ENCODE data around the gene FHIT. TPM values are rescaled to one million over a fixed set of nuclear protein-coding genes. Genes with fewer than 3 reads are reported as not detected.

FHIT gene
- total and polyA plus RNA-seq, 10 of the 15 experiments (the other 5 are each of a cell fraction or from before 2014, with no cell fraction given), result 4.2 to 14.9 (median 9.4) TPM

GRCh38 chr3:60475096-60475495, 776.2 kb downstream of the FHIT start:
- FAIRE-seq (no peak), ATAC-seq (no peak), DNase-seq (ENCODE audit: low read depth, low spot score) (no peak)
- Histone ChIP-seq H3K4me3 (no peak overlapping the region), H3K9ac (ENCODE audit: control insufficient read depth, insufficient read depth, low read length) (no peak overlapping the region), H3K27me3 (replicated peaks in 1 of 2; ENCODE audit: control insufficient read depth in 2 of 2, insufficient read depth in 2 of 2, low read length in 1 of 2) (no peaks in the 10 kb centered on the region), H2AFZ (ENCODE audit: control insufficient read depth, low read depth, low read length) (no peak overlapping the region), H3K4me1 (ENCODE audit: control insufficient read depth, insufficient read depth, low read length) (no peaks in the 10 kb centered on the region), H3K4me2 (ENCODE audit: control insufficient read depth, insufficient read depth) (no peak overlapping the region), H3K9me3 (replicated peaks; ENCODE audit: control insufficient read depth, insufficient read depth, low read length) (no peaks in the 10 kb centered on the region; the same call in 2 of the 3 replicates), H4K20me1 (ENCODE audit: control insufficient read depth, insufficient read depth) (no peaks in the 10 kb centered on the region), H3K36me3 (ENCODE audit: control insufficient read depth in 2 of 2, insufficient read depth in 2 of 2, low read length in 1 of 2) (no peaks in the 10 kb centered on the region), H3K79me2 (ENCODE audit: control insufficient read depth, insufficient read depth, low read length) (no peaks in the 10 kb centered on the region), H3K27ac (ENCODE audit: control insufficient read depth, insufficient read depth) (no peak overlapping the region)
- 25% methylated on average over 2 of the region's 2 CpGs for WGBS (ENCODE audit: insufficient coverage, insufficient replicate concordance, low lambda C conversion rate, missing lambda C conversion rate)
- RAD21 ChIA-PET (ENCODE audit: unreplicated experiment), result no interaction called here
- POLR2A ChIA-PET, result no interaction called here
- intact Hi-C loops (cut with micrococcal nuclease; ENCODE audit: unreplicated experiment), result no loop called here
- CTCF ChIA-PET, result interaction anchor here (1.0 kb wide), 1 partner anchor 10 kb away, joined by 3 read pairs; no protein-coding TSS in a partner anchor
- SMC1A ChIA-PET (ENCODE audit: uncharacterized antibody, unreplicated experiment), result interaction anchor here (0.6 to 1.8 kb wide), 3 partner anchors 12 to 1206 kb away, joined by 3 to 6 read pairs (median 3); no protein-coding TSS in a partner anchor
- TF ChIP-seq ZNF217 (IDR thresholded peaks at IDR 0.05) (no peak), BHLHE40 (IDR thresholded peaks at IDR 0.05; ENCODE audit: borderline replicate concordance in 1 of 2, low read depth in 2 of 2, low read length in 1 of 2) (no peak), SMAD5 (IDR thresholded peaks at IDR 0.05; ENCODE audit: low read depth) (no peak)
- in situ Hi-C loops (cut with MboI), result no loop called here
- BruUV-seq (replicated peaks), result no TSS peak

DNA sequence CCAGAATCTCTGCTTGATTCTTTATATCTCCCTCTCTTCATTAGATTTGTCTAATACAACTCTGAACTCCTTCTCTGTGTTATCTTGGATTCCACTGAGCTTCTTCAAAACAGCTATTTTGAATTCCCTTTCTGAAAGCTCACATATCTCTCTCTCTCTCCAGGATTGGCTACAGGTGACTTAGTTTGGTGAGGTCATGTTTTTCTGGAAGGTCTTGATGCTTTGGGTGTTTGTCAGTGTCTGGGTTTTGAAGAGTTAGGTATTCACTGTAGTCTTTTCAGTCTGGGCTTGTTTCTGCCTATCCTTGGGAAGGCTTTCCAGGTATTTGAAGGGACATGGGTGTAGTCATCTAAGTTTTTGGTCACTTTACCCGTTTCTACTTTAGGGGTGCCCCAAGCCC, 781.8 kb downstream of the FHIT start:
- RAD21 ChIA-PET (ENCODE audit: unreplicated experiment), result no interaction called here
- Histone ChIP-seq H3K36me3 (ENCODE audit: control insufficient read depth in 2 of 2, insufficient read depth in 2 of 2, low read length in 1 of 2) (no peaks in the 10 kb centered on the region), H2AFZ (ENCODE audit: control insufficient read depth, low read depth, low read length) (no peak overlapping the region), H3K27ac (ENCODE audit: control insufficient read depth, insufficient read depth) (no peak overlapping the region), H3K27me3 (replicated peaks in 1 of 2; ENCODE audit: control insufficient read depth in 2 of 2, insufficient read depth in 2 of 2, low read length in 1 of 2) (no peaks in the 10 kb centered on the region), H3K79me2 (ENCODE audit: control insufficient read depth, insufficient read depth, low read length) (no peaks in the 10 kb centered on the region), H3K4me2 (ENCODE audit: control insufficient read depth, insufficient read depth) (no peak overlapping the region), H3K9me3 (replicated peaks; ENCODE audit: control insufficient read depth, insufficient read depth, low read length) (no peaks in the 10 kb centered on the region; the same call in 2 of the 3 replicates), H3K4me3 (no peak overlapping the region), H3K9ac (ENCODE audit: control insufficient read depth, insufficient read depth, low read length) (no peak overlapping the region), H3K4me1 (ENCODE audit: control insufficient read depth, insufficient read depth, low read length) (no peaks in the 10 kb centered on the region), H4K20me1 (ENCODE audit: control insufficient read depth, insufficient read depth) (no peaks in the 10 kb centered on the region)
- FAIRE-seq, result no peak
- no peak for ATAC-seq
- POLR2A ChIA-PET, result no interaction called here
- SMC1A ChIA-PET (ENCODE audit: uncharacterized antibody, unreplicated experiment), result interaction anchor here (1.4 kb wide), 1 partner anchor 10 kb away, joined by 4 read pairs; no protein-coding TSS in a partner anchor
- CTCF ChIA-PET, result no interaction called here
- in situ Hi-C loops (cut with MboI) (no loop called here), intact Hi-C loops (cut with micrococcal nuclease; ENCODE audit: unreplicated experiment) (no loop called here)
- TF ChIP-seq, protein P1, sequence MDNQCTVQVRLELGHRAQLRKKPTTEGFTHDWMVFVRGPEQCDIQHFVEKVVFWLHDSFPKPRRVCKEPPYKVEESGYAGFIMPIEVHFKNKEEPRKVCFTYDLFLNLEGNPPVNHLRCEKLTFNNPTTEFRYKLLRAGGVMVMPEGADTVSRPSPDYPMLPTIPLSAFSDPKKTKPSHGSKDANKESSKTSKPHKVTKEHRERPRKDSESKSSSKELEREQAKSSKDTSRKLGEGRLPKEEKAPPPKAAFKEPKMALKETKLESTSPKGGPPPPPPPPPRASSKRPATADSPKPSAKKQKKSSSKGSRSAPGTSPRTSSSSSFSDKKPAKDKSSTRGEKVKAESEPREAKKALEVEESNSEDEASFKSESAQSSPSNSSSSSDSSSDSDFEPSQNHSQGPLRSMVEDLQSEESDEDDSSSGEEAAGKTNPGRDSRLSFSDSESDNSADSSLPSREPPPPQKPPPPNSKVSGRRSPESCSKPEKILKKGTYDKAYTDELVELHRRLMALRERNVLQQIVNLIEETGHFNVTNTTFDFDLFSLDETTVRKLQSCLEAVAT (IDR thresholded peaks at IDR 0.05), result no peak
- DNase-seq (ENCODE audit: low read depth, low spot score), result no peak
- no TSS peak for BruUV-seq (replicated peaks)
- WGBS (ENCODE audit: insufficient coverage, insufficient replicate concordance, low lambda C conversion rate, missing lambda C conversion rate), result 0% methylated on average over 1 of the region's 1 CpG
